Measurements from ENCODE around the gene CDKAL1.

DNA sequence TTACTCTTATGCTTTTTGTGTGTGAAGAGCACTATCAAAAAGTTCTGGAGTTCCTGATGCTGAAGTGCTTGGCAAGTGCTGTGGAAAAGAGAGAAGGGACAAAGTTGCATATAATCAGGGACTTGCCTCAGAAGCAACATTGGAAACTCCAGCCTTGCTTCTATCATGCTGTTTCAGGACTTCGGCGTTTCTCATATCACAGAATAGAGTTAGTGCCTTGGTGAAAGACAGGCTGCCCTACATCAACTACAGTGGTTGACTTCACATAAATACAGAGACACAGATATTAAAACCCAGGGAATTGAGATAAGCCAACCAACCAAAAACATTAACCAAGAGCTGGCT is 36.2 kb upstream of the CDKAL1 start:
- TF ChIP-seq, protein P1, sequence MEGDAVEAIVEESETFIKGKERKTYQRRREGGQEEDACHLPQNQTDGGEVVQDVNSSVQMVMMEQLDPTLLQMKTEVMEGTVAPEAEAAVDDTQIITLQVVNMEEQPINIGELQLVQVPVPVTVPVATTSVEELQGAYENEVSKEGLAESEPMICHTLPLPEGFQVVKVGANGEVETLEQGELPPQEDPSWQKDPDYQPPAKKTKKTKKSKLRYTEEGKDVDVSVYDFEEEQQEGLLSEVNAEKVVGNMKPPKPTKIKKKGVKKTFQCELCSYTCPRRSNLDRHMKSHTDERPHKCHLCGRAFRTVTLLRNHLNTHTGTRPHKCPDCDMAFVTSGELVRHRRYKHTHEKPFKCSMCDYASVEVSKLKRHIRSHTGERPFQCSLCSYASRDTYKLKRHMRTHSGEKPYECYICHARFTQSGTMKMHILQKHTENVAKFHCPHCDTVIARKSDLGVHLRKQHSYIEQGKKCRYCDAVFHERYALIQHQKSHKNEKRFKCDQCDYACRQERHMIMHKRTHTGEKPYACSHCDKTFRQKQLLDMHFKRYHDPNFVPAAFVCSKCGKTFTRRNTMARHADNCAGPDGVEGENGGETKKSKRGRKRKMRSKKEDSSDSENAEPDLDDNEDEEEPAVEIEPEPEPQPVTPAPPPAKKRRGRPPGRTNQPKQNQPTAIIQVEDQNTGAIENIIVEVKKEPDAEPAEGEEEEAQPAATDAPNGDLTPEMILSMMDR (IDR thresholded peaks at IDR 0.05; ENCODE audit: borderline replicate concordance, extremely low read depth, low read length, poor library complexity, severe bottlenecking), result no peak
- no peak for TF ChIP-seq EZH2 (IDR thresholded peaks at IDR 0.05; ENCODE audit: borderline replicate concordance, low read depth, low read length, severe bottlenecking)

All from DND-41 (cell line).